Calu3 (cell line): Measurements from ENCODE around the gene IVNS1ABP. TPM values are rescaled to one million over a fixed set of nuclear protein-coding genes. Genes with fewer than 3 reads are reported as not detected.

Source experiments
- BruUV-seq: library from RNA; stranded (reverse); fragments of 400-500 nt; replicated peaks from 2 replicates; lab custom pipeline; 2021; lab: Mats Ljungman, UMichigan
- CTCF ChIA-PET: fragments of 300-600 bp; sonication (Branson Sonifier 250); formaldehyde crosslinking; loops from one replicate; lab custom pipeline; 2022; ENCODE audit warnings: antibody characterized with exemption; lab: Charles Lee
- DNase-seq: peaks from one replicate; pipeline ENCODE4 v3.0.0; 2022
- H3K27ac Mint-ChIP-seq: one replicate; pipeline ENCODE4 v1.8.0; 2022; ENCODE audit warnings: mixed read lengths; ENCODE audit not compliant: unreplicated experiment
- H3K27me3 Mint-ChIP-seq: one replicate; pipeline ENCODE4 v1.8.0; 2022; ENCODE audit warnings: mixed read lengths; ENCODE audit not compliant: unreplicated experiment
- H3K36me3 Mint-ChIP-seq: one replicate; pipeline ENCODE4 v1.8.0; 2022; ENCODE audit warnings: mild to moderate bottlenecking, moderate library complexity, mixed read lengths; ENCODE audit not compliant: insufficient read depth, unreplicated experiment
- H3K4me1 Mint-ChIP-seq: one replicate; pipeline ENCODE4 v1.8.0; 2022; ENCODE audit warnings: mild to moderate bottlenecking, low read depth, mixed read lengths; ENCODE audit not compliant: unreplicated experiment
- H3K4me3 Mint-ChIP-seq: one replicate; pipeline ENCODE4 v1.8.0; 2022; ENCODE audit warnings: mild to moderate bottlenecking, low read depth, moderate library complexity, mixed read lengths; ENCODE audit not compliant: unreplicated experiment
- H3K9me3 Mint-ChIP-seq: one replicate; pipeline ENCODE4 v1.8.0; 2022; ENCODE audit warnings: low read depth, mixed read lengths; ENCODE audit not compliant: unreplicated experiment
- CTCF ChIP-seq: fragments of 200-600 bp; IDR thresholded peaks from one replicate; pipeline ENCODE4 v1.8.0; 2022; ENCODE audit warnings: antibody characterized with exemption; ENCODE audit not compliant: unreplicated experiment
- intact Hi-C: fragments of 100-400 bp; cut with micrococcal nuclease; formaldehyde crosslinking; loops from one replicate; pipeline ENCODE4 v1.10.0; 2022; ENCODE audit not compliant: unreplicated experiment
- total RNA-seq: library from RNA; stranded (reverse); gene quantifications from 2 replicates; pipeline ENCODE4 v1.2.3, GENCODE V29; 2022

The IVNS1ABP gene
- total RNA-seq, 1 experiment from 2014 or later = 135 TPM

- CTCF ChIA-PET = no interaction called here
- no peaks in the 10 kb centered on the region for H3K9me3 Mint-ChIP-seq
These were observed 8.9 kb downstream of the IVNS1ABP start for GRCh38 chr1:185308126-185308525.

GRCh38 chr1:185305419-185305818, 11.6 kb downstream of the IVNS1ABP start:
- Mint-ChIP-seq H3K36me3 (peaks cover 53% of the 10 kb centered on the region), H3K4me3 (no peak overlapping the region), H3K27me3 (no peaks in the 10 kb centered on the region), H3K9me3 (no peaks in the 10 kb centered on the region), H3K4me1 (no peaks in the 10 kb centered on the region), H3K27ac (no peak overlapping the region)
- DNase-seq = no peak
- TF ChIP-seq CTCF = no peak
- BruUV-seq = no TSS peak
- CTCF ChIA-PET = no interaction called here
- intact Hi-C loops = no loop called here

More at GRCh38 chr1:185308126-185308525, 8.9 kb downstream of the IVNS1ABP start:
- H3K27ac Mint-ChIP-seq = peak overlapping the region; percentile 59
- no peak for TF ChIP-seq CTCF
- intact Hi-C loops = no loop called here
- no TSS peak for BruUV-seq
- peaks cover 46% of the 10 kb centered on the region for H3K36me3 Mint-ChIP-seq
- H3K27me3 Mint-ChIP-seq = no peaks in the 10 kb centered on the region
- no peak for DNase-seq
- H3K4me3 Mint-ChIP-seq = no peak overlapping the region
- H3K4me1 Mint-ChIP-seq = peaks cover 17% of the 10 kb centered on the region

- Mint-ChIP-seq H3K9me3 (no peaks in the 10 kb centered on the region), H3K27me3 (no peaks in the 10 kb centered on the region), H3K4me1 (no peaks in the 10 kb centered on the region), H3K27ac (no peak overlapping the region), H3K4me3 (no peak overlapping the region), H3K36me3 (peaks cover 45% of the 10 kb centered on the region)
- no TSS peak for BruUV-seq
- intact Hi-C loops = no loop called here
- no peak for TF ChIP-seq CTCF
- CTCF ChIA-PET = interaction anchor here (0.5 kb wide), 1 partner anchor 24 kb away, joined by 6 read pairs; no protein-coding TSS in a partner anchor
- DNase-seq = no peak
These were observed 16.9 kb downstream of the IVNS1ABP start for GRCh38 chr1:185300152-185300551.

- no peak overlapping the region for H3K4me3 Mint-ChIP-seq
- intact Hi-C loops = no loop called here
These were observed 19.1 kb downstream of the IVNS1ABP start for GRCh38 chr1:185297982-185298381.

More at GRCh38 chr1:185297982-185298381, 19.1 kb downstream of the IVNS1ABP start:
- H3K36me3 Mint-ChIP-seq = peaks cover 59% of the 10 kb centered on the region
- H3K27me3 Mint-ChIP-seq = no peaks in the 10 kb centered on the region
- TF ChIP-seq CTCF = no peak
- no peaks in the 10 kb centered on the region for H3K4me1 Mint-ChIP-seq
- BruUV-seq = no TSS peak
- DNase-seq = no peak
- H3K9me3 Mint-ChIP-seq = no peaks in the 10 kb centered on the region
- no peak overlapping the region for H3K27ac Mint-ChIP-seq
- CTCF ChIA-PET = no interaction called here
